ENCODE measurements around the gene ACTR6.

- TF ChIP-seq CTCF (IDR thresholded peaks at IDR 0.05) = no peak
- TF ChIP-seq POLR2A (IDR thresholded peaks at IDR 0.05) = no peak
Measured at GRCh38 chr12:100219328-100220109, 18.9 kb downstream of the ACTR6 start.
